GM21528 (cell line): ENCODE measurements around the gene MLXIP.

Source experiments
- ATAC-seq: cut with Tn5 transposase; IDR thresholded peaks from one replicate; pipeline ENCODE4 v1.9.1; 2021; ENCODE audit warnings: mild to moderate bottlenecking, moderate library complexity; ENCODE audit not compliant: unreplicated experiment, low FRiP score

The MLXIP gene

DNA sequence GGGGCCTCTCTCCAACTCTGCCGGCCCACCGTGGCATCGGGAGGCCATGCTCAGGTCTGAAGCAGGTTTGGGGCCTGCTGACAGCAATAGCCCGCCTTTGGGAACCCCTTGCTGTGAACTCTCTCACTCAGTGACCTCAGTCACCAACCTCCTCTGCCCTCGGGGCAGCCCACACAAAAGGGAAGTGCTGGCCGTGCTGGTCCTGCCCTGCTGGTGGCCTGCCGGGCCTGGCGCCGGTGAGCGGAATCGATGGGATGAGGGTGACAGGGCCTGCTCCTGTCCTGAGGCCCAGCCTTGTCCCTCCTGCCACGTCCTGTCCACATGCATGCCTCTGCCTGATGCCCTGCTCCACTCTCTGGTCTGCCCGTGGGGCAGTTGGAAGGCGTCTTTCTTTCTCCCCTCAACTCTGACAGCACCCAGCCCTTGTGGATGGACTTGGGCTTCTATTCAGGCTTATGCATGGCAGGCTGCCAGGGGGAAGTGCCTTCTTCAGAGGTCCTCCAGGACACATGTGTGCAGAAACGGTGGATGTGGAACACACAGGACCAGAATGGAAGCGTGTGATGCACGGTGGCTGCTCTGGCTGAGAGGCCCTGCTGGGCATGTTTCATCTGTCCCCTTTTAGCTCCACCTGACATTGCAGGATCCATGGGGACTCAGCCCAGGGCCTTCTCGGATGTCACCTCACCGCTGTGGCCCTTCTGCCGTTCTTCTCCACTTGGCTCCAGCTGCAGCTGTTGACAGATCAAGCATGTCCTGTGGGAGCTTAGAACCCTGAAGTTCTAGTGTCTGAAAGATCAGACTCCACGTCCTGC, 63.6 kb downstream of the MLXIP start:
- ATAC-seq, result no peak

GRCh38 chr12:122142857-122143256, 64.3 kb downstream of the MLXIP start:
- ATAC-seq, result no peak

- no peak for ATAC-seq
Measured at GRCh38 chr12:122144885-122145284, 66.3 kb downstream of the MLXIP start.

DNA sequence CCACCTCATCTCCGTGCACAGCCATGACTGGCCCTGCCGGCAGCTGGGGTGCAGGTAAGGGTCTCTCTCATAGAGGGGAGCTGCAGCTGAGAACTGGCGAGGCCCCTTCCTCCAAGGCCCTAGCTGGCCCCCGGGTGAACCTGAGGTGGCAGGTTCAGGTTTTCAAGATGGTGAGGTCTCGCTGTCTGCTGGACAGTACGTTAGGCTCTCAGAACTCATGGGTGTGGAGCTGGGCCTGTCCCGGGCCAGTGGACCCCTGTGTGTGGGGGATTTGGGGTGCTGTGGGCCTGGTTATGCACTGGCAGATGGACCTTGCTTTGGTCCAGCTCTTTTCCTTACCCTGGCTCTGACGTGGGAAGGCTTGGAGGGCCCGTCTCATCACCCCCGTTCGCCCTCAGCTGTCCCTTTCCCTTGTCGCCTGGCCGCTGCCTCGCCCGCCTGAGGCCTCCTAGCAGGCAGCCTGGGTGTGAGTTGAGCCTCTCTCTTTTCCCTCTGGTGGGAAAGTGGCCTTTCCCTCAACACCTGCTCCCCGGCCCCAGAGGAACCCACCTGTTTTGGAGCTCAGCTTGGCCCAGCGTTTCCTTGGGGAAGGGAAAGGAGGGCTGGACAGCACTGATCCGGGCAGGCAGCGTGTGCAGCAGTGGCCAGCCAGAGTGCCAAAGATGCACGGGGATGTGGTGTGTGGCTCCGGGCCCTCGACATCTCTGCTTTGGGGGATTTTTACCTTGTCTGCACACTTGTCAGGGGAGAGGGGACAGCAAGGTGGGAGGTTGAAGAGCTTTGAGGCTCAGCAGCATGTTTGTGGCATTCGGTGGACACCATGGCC, 67.2 kb downstream of the MLXIP start:
- no peak for ATAC-seq

DNA sequence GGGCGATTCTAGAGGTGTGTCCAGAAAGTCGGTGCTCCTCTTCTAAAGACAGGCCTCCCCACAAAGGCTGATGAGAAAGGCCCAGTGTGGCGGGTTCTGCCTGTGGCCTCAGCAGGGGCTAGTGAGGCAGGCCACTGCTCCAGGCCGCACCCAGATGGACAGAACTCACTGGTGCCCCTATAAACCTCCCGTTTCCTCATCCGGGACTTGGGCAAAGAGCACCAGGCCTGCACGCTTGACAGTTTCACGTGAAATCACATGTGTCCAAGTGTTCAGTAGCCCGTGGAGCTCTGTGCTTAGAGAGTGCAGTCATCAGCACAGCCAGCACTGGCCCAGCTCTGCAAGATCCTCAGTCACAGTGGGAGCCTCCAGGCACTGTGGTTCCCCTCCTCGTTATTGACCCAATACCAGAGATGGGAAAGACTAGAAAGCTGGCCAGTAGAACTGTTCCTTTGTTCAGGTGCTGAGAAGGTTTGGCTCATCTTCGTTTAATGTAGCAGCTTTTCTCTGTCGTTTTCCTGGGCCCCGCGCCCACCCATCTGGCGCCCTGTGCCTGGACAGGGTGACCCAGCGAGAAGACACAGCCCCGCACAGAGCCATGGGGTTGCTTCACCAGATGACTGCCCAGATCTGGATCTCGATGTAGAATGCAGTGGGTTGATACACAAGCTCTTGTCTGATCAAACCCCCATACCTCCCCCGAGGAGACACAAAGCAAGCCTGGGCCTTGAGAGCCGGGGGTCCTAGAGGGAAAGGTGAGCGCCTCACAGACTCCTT, 69.1 kb downstream of the MLXIP start:
- ATAC-seq, result no peak

- ATAC-seq, result no peak
Measured at GRCh38 chr12:122148657-122149056, 70.1 kb downstream of the MLXIP start.

DNA sequence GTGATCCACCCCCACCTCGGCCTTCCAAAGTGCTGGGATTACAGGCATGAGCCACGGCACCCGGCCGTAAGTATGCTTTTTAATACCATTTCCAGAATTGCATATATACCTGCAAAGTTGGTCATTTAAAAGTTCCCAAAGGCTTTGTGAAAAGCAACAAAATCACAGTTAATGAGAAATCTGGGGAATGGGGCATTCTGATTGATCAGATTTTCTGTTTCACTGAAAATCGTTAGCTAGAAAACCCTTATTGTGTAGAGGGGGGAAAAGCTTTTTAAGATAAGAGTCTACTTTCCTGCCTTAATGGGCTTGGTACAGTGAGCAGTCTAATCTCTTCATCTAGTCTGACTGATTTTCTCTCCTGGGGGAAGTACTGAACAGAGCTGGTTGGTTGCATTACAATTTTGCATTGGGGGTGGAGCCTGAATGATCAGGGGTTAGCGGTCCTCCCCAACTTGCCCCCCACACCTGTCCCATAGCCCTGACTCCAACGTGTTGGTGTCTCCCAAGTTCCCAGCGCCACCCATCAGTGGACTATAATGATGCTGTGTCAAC, 71.6 kb downstream of the MLXIP start:
- no peak for ATAC-seq

- no peak for ATAC-seq
Measured at GRCh38 chr12:122152754-122153153, 74.2 kb downstream of the MLXIP start.

DNA sequence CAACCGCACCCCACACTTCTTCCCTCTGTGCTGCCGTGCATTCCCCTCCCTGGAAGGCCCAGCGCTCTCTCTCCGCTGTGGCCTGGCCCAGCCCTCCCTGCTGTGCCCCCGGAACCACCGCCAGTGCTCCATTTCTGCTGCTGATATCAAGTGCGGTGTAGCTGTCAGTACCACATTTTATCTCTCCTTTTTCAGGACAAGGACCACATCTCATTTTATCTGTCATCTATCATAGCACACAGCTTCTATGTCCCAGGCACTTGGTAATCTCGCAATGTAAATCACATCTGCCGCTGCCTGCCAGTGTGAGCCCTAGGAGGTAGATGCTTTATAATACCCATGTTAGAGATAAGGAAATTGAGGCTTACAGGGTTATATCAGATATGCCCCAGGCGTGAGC, 77.1 kb downstream of the MLXIP start:
- ATAC-seq, result no peak

GRCh38 chr12:122158700-122159285, 80.2 kb downstream of the MLXIP start:
- no peak for ATAC-seq

DNA sequence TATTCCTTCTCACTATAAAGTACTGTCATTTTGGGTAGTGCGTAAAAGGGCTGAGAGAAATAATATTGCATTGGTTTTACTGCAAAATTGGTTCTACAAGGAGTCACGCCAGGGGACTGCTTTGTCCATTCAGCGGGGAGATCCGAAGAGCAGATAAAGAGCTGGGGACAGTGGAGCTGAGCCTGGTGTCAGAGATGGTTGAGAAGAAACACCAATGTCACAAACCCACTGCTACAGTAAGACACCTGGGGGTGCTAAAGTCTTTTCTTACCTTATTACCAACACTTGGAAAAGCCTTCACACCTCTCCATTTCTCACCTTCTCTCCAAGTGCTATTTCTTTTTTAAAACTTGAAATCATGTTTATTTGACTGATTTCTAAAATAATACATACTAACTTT, 81.3 kb downstream of the MLXIP start:
- no peak for ATAC-seq

DNA sequence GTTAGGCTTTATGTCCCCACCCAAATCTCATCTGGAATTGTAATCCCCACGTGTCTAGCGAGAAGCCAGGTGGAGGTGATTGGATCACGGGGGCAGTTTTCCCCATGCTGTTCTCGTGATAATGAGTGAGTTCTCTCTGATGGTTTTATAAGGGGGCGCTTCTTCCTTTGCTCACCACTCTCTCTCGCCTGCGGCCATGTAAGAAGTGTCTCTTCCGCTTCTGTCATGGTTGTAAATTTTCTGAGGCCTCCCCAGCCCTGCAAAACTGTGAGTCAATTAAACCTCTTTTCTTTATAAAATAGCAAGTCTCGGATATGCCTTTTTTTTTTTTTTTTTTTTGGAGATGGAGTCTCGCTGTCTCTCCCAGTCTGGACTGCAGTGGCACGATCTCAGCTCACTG, 82.2 kb downstream of the MLXIP start:
- no peak for ATAC-seq

- ATAC-seq, result no peak
Measured at GRCh38 chr12:122161682-122162081, 83.1 kb downstream of the MLXIP start.

GRCh38 chr12:122162976-122163375, 84.4 kb downstream of the MLXIP start:
- ATAC-seq, result no peak

- no peak for ATAC-seq
Measured at GRCh38 chr12:122166422-122167349, 88.1 kb downstream of the MLXIP start.

GRCh38 chr12:122167356-122167925, 88.9 kb downstream of the MLXIP start:
- no peak for ATAC-seq

GRCh38 chr12:122168492-122168891, 89.9 kb downstream of the MLXIP start:
- no peak for ATAC-seq

DNA sequence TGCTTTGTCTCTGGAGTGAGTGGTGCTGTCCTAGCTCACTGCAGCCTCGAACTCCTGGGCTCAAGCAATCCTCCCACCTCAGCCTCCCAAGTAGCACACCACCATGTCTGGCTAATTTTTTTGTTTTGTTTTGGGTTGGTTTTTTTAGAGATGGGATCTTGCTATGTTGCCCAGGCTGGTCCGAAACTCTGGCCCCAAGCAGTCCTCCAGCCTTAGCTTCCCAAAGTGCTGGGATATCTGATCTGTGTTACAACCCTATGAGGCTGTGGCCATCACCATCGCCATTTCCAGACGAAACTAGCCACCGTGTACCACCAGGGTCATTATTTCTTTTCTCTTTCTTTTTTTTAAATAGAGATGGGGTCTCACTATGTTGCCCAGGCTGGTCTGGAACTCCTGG, 92.8 kb downstream of the MLXIP start:
- ATAC-seq, result no peak
